HCT116 (cell line): ENCODE measurements around the gene PTRHD1. TPM values are rescaled to one million over a fixed set of nuclear protein-coding genes. Genes with fewer than 3 reads are reported as not detected.

Experiments
- ATAC-seq: fragments of 200-7000 bp; cut with Tn5 transposase; 2 replicates; pipeline ENCODE4 v1.9.1; 2020; ENCODE audit warnings: mild to moderate bottlenecking, moderate library complexity
- BruUV-seq: library from RNA; stranded (reverse); fragments of 400-500 nt; replicated peaks from 2 replicates; lab custom pipeline; 2021; lab: Mats Ljungman, UMichigan
- CTCF ChIA-PET: fragments of 300-600 bp; sonication (Branson Sonifier 250); formaldehyde crosslinking; loops from one replicate; lab custom pipeline; 2021; ENCODE audit warnings: antibody characterized with exemption; lab: Charles Lee
- POLR2A ChIA-PET: fragments of 300-600, 350-600 bp; sonication (Branson Sonifier 250); formaldehyde crosslinking; loops from one replicate; lab custom pipeline; 2021; ENCODE audit warnings: antibody characterized with exemption; lab: Charles Lee
- RAD21 ChIA-PET, 2 experiments: fragments of 300-600 bp; sonication (Branson Sonifier 250); formaldehyde crosslinking; loops; one replicate each; lab custom pipeline; 2023; ENCODE audit warnings: low total read pairs in 2 of 2; ENCODE audit not compliant: uncharacterized antibody in 2 of 2, unreplicated experiment in 2 of 2, low non-redundant PET in 1 of 2; lab: Charles Lee
- DNase-seq: peaks from one replicate; pipeline ENCODE4 v3.0.0-alpha.2; 2010; ENCODE audit warnings: low read depth, low spot score
- H2AFZ ChIP-seq: fragments of 200-600 bp; shearing (Covaris generic), sonication (generic); 2 replicates; pipeline ENCODE4 v1.6.1; 2017; ENCODE audit warnings: low read depth, mixed run types, mixed read lengths, antibody characterized with exemption, low read length; ENCODE audit not compliant: poor library complexity, severe bottlenecking
- H3K27ac ChIP-seq: 2 replicates; pipeline ENCODE4 v1.5.1; 2012; ENCODE audit warnings: low read depth, low read length
- H3K27me3 ChIP-seq: fragments of 200-600 bp; sonication (generic); 2 replicates; pipeline ENCODE4 v1.6.1; 2016; ENCODE audit warnings: mixed run types, low read length, mixed read lengths; ENCODE audit not compliant: insufficient read depth
- H3K36me3 ChIP-seq, 2 experiments: fragments of 200-500 bp in 1 of 2; fragments of 200-600 bp in 1 of 2; sonication (Bioruptor generic) in 1 of 2; sonication (generic) in 1 of 2; 2 replicates each; pipeline versions ENCODE4 v1.5.1 to v1.6.1; 2014 to 2016; ENCODE audit warnings: low read length in 2 of 2, inconsistent platforms in 1 of 2, mixed read lengths in 1 of 2, mixed run types in 1 of 2; ENCODE audit not compliant: insufficient read depth in 2 of 2, control insufficient read depth in 1 of 2
- H3K4me1 ChIP-seq, 2 experiments: fragments of 200-600 bp in 1 of 2; sonication (generic) in 1 of 2; 2 replicates each; pipeline versions ENCODE4 v1.5.1 to v1.6.1; 2012 to 2017; ENCODE audit warnings: low read length in 2 of 2, inconsistent platforms in 1 of 2, mild to moderate bottlenecking in 1 of 2, mixed read lengths in 1 of 2, mixed run types in 1 of 2, moderate library complexity in 1 of 2; ENCODE audit not compliant: insufficient read depth in 2 of 2, control insufficient read depth in 1 of 2
- H3K4me2 ChIP-seq: fragments of 200-600 bp; sonication (generic); 2 replicates; pipeline ENCODE4 v1.6.1; 2017; ENCODE audit warnings: mixed run types, low read length, mixed read lengths
- H3K4me3 ChIP-seq, 2 experiments: fragments of 200-600 bp in 1 of 2; sonication (generic) in 1 of 2; replicated peaks in 1 of 2; 2 replicates each; pipeline ENCODE4 v1.5.1; 2011 to 2016; ENCODE audit warnings: low read length in 2 of 2, control low read depth in 1 of 2, low read depth in 1 of 2, mild to moderate bottlenecking in 1 of 2, mixed read lengths in 1 of 2, mixed run types in 1 of 2
- H3K79me2 ChIP-seq: fragments of 200-600 bp; sonication (generic); 2 replicates; pipeline ENCODE4 v1.6.1; 2017; ENCODE audit warnings: mild to moderate bottlenecking, mixed run types, low read length, moderate library complexity, mixed read lengths; ENCODE audit not compliant: insufficient read depth
- H3K9ac ChIP-seq: fragments of 200-600 bp; sonication (generic); 2 replicates; pipeline ENCODE4 v1.6.1; 2016; ENCODE audit warnings: low read length, mixed read lengths
- H3K9me2 ChIP-seq: fragments of 200-600 bp; sonication (generic), shearing (Covaris generic); 2 replicates; pipeline ENCODE4 v1.6.1; 2017; ENCODE audit warnings: mixed run types, mild to moderate bottlenecking, moderate library complexity; ENCODE audit not compliant: insufficient read depth
- H3K9me3 ChIP-seq, 2 experiments: fragments of 200-500 bp in 1 of 2; fragments of 200-600 bp in 1 of 2; sonication (Bioruptor generic) in 1 of 2; sonication (generic) in 1 of 2; 2 replicates each; pipeline ENCODE4 v1.6.1; 2014 to 2017; ENCODE audit warnings: low read length in 2 of 2, mixed read lengths in 2 of 2, inconsistent platforms in 1 of 2, low read depth in 1 of 2, mild to moderate bottlenecking in 1 of 2, mixed run types in 1 of 2, moderate library complexity in 1 of 2; ENCODE audit not compliant: control insufficient read depth in 1 of 2, insufficient read depth in 1 of 2
- H4K20me1 ChIP-seq: fragments of 200-600 bp; sonication (generic), shearing (Covaris generic); 2 replicates; pipeline ENCODE4 v1.6.1; 2017; ENCODE audit warnings: mixed run types, mild to moderate bottlenecking, moderate library complexity; ENCODE audit not compliant: insufficient read depth
- CEBPB ChIP-seq: IDR thresholded peaks from 2 replicates; pipeline ENCODE4 v1.6.1; 2012; ENCODE audit warnings: low read depth
- FOSL1 ChIP-seq: IDR thresholded peaks from 2 replicates; pipeline ENCODE4 v1.6.1; 2012; ENCODE audit warnings: low read depth
- POLR2AphosphoS5 ChIP-seq: IDR thresholded peaks from 2 replicates; pipeline ENCODE4 v1.6.1; 2011; ENCODE audit warnings: mild to moderate bottlenecking, low read depth, low read length, moderate library complexity
- YY1 ChIP-seq: IDR thresholded peaks from 2 replicates; pipeline ENCODE4 v1.6.1; 2011; ENCODE audit warnings: low read length, low read depth, moderate library complexity, mild to moderate bottlenecking; ENCODE audit not compliant: insufficient replicate concordance; ENCODE audit errors: extremely low read depth
- ZBTB33 ChIP-seq: IDR thresholded peaks from 2 replicates; pipeline ENCODE4 v1.6.1; 2011; ENCODE audit warnings: mild to moderate bottlenecking, low read length, moderate library complexity; ENCODE audit not compliant: insufficient replicate concordance; ENCODE audit errors: extremely low read depth
- ZFX ChIP-seq: fragments of 450-650 bp; IDR thresholded peaks from 2 replicates; pipeline ENCODE4 v1.6.1; 2017
- intact Hi-C: fragments of 100-400 bp; cut with micrococcal nuclease; formaldehyde crosslinking; loops from 2 replicates; pipeline ENCODE4 v1.10.0; 2022
- total RNA-seq: library from RNA; stranded (reverse); gene quantifications from one replicate; pipeline ENCODE4 v1.2.1, GENCODE V29; 2021; ENCODE audit not compliant: unreplicated experiment
- TF ChIP-seq, protein P1 (sequence below): IDR thresholded peaks from 2 replicates; pipeline ENCODE4 v1.6.1; 2012

Gene PTRHD1
- total RNA-seq, 1 experiment from 2014 or later, result 24.3 TPM

GRCh38 chr2:24824071-24824588 is 30.9 kb upstream of the PTRHD1 start:
- CTCF ChIA-PET, result interaction anchor here (0.9 kb wide), 1 partner anchor 14 kb away, joined by 3 read pairs; no protein-coding TSS in a partner anchor

More at GRCh38 chr2:24824071-24824588, 30.9 kb upstream of the PTRHD1 start:
- no peak for DNase-seq
- Histone ChIP-seq H3K4me3 (no peak overlapping the region), H2AFZ (no peak overlapping the region), H3K36me3 (peaks cover 8 to 39% of the 10 kb centered on the region in 2 experiments; a peak in 2 of 4 replicates), H3K9me3 (no peaks in the 10 kb centered on the region), H3K27me3 (no peaks in the 10 kb centered on the region), H3K9ac (no peak overlapping the region), H4K20me1 (no peaks in the 10 kb centered on the region), H3K79me2 (no peaks in the 10 kb centered on the region), H3K27ac (no peak overlapping the region), H3K4me2 (no peak overlapping the region), H3K9me2 (no peaks in the 10 kb centered on the region), H3K4me1 (no peaks in the 10 kb centered on the region)
- ATAC-seq, result no peak
- no TSS peak for BruUV-seq
- RAD21 ChIA-PET, result no interaction called here
- TF ChIP-seq, protein P1, sequence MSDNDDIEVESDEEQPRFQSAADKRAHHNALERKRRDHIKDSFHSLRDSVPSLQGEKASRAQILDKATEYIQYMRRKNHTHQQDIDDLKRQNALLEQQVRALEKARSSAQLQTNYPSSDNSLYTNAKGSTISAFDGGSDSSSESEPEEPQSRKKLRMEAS, result no peak
- TF ChIP-seq YY1, result no peak
- TF ChIP-seq FOSL1, result no peak
- TF ChIP-seq CEBPB, result no peak
- TF ChIP-seq POLR2AphosphoS5, result no peak
- TF ChIP-seq ZFX, result no peak
- TF ChIP-seq ZBTB33, result no peak
- POLR2A ChIA-PET, result no interaction called here
- intact Hi-C loops, result no loop called here
